A204.1 (cell line): ENCODE data around the gene LUC7L3.

ENCODE experiments used
- FAIRE-seq: peaks from 2 replicates; lab custom pipeline; 2012; peaks lifted over from hg19 to GRCh38; lab: Jason Lieb, UNC

LUC7L3 gene

DNA sequence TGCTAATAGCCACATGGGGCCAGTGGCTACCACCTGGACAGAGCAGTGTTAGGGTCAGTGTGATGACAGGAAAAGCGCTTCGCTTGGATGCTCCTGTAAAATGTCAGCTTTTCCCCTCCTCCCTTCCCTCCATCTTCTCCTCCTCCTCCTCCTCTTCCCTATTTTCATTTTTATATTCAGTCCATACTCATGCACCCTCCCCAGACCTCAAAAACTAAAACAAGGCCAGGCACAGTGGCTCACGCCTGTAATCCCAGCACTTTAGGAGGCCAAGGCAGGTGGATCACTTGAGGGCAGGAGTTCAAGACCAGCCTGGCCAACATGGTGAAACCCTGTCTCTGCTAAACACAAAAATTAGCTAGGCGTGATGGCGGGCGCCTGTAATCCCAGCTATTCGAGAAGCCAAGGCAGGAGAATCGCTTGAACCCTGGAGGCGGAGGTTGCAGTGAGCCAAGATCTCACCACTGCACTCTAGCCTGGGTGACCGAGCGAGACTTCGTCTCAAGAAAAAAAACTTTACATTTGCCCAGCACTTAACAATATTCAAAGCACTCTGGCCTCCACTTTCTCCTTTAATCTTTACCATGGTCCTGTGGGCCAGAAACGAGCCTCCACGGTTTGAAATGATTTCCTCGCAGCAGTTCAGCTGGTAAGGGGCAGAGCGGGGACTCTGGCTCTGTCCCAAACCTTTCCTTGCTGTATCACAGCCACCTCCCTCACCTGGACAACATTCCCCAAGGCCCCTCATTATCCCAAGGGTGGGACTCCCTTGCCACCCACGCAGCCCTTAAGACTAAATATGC is 33.5 kb upstream of the LUC7L3 start:
- FAIRE-seq = no peak

GRCh38 chr17:50686494-50687199 is 32.8 kb upstream of the LUC7L3 start:
- FAIRE-seq = no peak

- FAIRE-seq = no peak
These were observed 32.0 kb upstream of the LUC7L3 start for GRCh38 chr17:50687200-50688066.

DNA sequence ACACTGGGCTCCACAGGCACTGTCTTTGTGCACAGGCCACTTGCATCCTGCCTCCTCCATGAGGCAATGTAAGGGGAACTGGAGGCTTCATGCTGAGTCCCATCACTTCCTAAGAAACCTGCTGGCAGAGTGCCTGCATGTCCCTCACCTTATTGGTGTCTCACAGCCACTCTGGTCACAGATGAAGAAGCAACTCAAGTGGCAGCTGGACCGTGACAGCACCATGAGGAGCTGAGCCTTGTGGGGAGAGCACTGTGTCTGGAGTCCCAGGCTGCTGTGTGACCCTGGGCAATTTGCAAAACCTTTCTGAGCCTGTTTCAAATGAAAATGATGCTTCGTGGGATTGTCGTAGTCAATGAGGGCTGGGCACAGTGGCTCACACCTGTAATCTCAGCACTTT is 31.2 kb upstream of the LUC7L3 start:
- no peak for FAIRE-seq

- no peak for FAIRE-seq
These were observed 30.2 kb upstream of the LUC7L3 start for GRCh38 chr17:50689251-50689650.

DNA sequence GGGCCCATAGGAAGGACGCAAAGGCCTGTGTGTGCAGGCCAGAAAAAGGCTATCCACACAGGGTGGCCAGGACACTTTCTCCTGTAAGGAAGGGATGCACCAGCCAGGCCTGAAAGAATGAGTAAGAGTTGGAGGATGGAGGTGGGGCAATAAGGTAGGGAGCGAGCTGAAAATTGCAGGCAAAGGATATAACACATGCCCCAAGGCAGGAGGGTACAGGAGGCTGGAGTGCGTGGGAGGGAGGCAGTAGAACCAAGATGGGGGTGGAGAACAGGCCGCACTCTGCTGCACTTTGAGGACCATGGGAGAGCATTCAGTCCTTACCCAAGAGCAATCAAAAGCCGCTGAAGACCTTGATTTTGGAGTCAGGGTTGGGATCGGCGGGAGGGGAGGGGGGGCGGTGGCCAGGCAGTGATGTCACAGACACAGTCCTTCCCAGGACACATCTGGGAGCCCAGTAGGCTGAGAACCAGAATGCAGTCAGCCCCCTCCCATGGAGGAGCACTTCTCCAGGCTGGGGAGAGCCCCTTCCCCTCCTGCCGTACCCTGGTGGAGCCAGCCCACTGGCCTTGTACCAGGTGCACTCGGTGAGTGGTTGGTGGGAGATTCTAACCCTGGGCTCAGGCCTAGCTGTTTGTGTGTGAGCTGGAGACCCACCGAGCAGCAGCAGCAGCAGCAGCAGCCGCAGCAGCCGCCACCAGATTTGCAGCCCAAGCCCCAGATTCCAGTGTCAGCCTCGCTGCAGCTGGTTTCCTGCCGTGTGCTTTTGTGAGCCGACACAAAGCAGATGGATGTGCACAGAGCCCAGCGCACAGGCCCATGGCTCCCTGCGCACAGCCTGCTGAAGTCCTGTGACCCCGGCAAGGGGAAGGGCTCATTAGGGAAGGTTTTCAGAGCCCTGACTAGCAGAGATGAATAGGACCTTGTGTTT is 29.2 kb upstream of the LUC7L3 start:
- FAIRE-seq = no peak

DNA sequence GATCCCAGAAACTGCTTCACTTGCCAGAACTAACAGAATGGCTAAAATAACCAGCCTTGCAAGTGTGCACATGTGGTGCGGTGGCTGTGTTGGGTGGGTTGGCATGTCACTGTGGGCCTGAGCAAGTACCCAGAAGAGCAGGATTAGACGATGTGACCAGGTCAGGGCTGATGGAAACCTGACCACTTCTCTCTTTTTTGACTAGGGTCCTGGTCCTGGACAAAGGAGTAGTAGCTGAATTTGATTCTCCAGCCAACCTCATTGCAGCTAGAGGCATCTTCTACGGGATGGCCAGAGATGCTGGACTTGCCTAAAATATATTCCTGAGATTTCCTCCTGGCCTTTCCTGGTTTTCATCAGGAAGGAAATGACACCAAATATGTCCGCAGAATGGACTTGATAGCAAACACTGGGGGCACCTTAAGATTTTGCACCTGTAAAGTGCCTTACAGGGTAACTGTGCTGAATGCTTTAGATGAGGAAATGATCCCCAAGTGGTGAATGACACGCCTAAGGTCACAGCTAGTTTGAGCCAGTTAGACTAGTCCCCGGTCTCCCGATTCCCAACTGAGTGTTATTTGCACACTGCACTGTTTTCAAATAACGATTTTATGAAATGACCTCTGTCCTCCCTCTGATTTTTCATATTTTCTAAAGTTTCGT is 28.4 kb upstream of the LUC7L3 start:
- FAIRE-seq = no peak

DNA sequence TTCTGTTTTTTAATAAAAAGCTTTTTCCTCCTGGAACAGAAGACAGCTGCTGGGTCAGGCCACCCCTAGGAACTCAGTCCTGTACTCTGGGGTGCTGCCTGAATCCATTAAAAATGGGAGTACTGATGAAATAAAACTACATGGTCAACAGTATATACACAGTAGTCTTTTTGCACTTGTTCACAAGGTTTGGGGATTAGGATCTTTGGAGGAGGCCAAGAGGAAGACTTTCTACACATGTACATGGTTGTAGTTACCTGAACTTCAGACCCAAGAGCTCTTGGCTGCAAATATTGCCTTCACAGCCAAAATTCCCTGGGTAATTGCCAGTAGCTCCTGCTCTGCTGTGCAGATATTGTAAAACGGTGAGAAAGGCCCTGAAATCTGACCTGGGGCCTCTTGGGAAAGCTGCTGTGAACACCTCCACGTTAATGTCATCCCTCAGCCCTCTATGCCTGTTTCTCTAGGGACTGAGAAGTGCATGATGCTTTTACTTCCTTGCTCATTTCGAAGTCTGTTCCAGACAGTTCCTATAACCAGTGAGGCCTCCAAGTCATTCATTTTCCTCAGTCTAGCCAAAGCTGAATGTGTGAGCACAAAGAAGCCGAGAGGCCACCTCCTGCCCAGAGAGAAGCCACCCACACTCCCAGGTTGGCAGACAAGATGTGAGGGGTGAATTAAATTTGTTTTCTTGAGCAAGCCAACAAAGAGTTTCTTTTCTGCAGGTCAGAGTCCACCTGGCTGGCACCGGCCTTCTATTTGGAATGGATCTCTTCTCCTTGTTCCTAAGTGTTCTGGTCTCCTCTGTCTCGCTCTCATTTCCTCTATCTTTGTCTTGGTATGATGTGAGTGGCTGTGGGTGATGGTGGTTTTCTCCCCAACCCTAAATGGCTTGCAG is 27.6 kb upstream of the LUC7L3 start:
- FAIRE-seq = no peak

GRCh38 chr17:50692448-50693035 is 26.9 kb upstream of the LUC7L3 start:
- no peak for FAIRE-seq

GRCh38 chr17:50693036-50693682 is 26.2 kb upstream of the LUC7L3 start:
- FAIRE-seq = no peak

DNA sequence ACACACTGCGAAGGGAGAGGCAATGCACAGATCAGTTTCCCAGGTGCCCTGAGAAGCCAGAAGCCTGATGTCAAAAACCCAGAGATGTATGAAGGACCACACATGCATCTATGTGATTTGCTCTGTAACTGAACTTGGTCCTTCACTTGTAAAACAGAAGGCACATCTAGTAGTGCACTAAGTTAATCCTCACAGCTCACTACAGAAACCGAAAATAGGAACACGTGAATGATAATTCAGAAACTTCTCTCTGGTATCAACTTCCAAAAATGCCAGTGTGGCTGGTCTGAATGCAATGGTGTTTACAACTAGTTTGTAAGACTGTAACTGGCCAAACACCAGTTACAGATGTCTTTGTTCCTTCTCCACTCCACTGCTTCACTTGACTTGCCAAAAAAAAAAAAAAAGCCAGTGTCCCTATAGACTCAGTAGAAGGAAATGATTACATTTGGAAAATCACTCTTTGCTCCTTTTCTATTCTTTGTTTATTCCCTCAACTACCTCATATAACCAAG is 23.0 kb upstream of the LUC7L3 start:
- no peak for FAIRE-seq

DNA sequence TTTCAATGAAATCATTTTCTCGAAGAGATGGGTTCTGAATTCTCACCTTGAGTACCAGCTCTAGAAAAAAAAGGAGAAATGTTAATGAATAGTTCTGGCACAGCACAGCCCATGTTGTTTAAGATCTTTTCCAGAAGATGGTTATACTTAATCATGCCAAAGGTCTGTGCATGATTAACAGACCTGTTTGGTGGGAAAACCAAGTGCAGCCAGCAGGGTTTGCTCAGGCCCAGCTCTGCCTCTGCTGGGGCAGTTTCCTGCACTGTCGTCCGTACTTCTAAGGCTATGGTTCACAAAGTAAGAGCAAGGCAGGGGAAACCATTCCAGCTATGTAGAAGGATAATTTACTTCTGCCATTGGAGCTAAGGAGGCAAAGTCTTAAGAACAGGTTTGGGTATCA is 22.3 kb upstream of the LUC7L3 start:
- no peak for FAIRE-seq

GRCh38 chr17:50697663-50698272 is 21.6 kb upstream of the LUC7L3 start:
- FAIRE-seq = no peak

- no peak for FAIRE-seq
These were observed 20.0 kb upstream of the LUC7L3 start for GRCh38 chr17:50699410-50699809.

DNA sequence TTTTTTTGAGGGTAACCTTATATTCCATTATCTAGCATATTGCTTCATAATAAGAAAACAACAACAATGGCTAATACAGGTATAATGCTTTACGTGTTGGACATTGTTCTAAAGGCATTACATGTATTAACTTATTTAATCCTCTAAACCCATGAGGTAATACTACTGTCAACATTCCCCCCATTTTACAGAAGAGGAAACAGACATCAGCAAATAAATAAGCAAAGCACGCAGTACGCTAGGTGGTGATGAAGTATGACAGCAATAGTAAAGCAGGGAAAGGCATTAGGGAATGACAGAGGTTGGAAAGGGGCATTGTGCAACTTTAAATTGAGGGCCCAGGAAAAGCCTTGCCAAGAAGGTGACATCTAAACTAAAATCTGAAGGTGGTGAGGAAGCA is 16.2 kb upstream of the LUC7L3 start:
- FAIRE-seq = no peak

- FAIRE-seq = no peak
These were observed 11.9 kb upstream of the LUC7L3 start, which contains the start of gene ANKRD40 for GRCh38 chr17:50707289-50708049. TSS of gene ANKRD40 (minus strand) at chr17:50707914. CDS start at chr17:50707654, 260 bp downstream.
